ENCODE data around the gene KIF19. TPM values are rescaled to one million over a fixed set of nuclear protein-coding genes. Genes with fewer than 3 reads are reported as not detected.
A peak's percentile ranks its signal among the peaks of the same experiment; 100 is the strongest.

KIF19 gene
- polyA plus RNA-seq, 3 donors: not detected

- H3K4me2 ChIP-seq (replicated peaks; ENCODE audit: extremely low read depth, low read length, poor library complexity, severe bottlenecking): no peak overlapping the region
- no peaks in the 10 kb centered on the region for H3K36me3 ChIP-seq (replicated peaks in 1 of 2; ENCODE audit: control insufficient read depth in 1 of 2, insufficient read depth in 2 of 2, low read length in 2 of 2)
- no peak overlapping the region for H3K27ac ChIP-seq (ENCODE audit: low read depth in 1 of 2, low read length in 2 of 2)
- H3K9me3 ChIP-seq (replicated peaks in 1 of 2; ENCODE audit: control insufficient read depth in 1 of 2, insufficient read depth in 1 of 2, low read length in 2 of 2): no peaks in the 10 kb centered on the region
- DNase-seq: no peak
- no peak overlapping the region for H2AFZ ChIP-seq (ENCODE audit: insufficient read depth, low read depth, low read length, poor library complexity, severe bottlenecking)
- no peak overlapping the region for H3K4me3 ChIP-seq (replicated peaks in 1 of 3; ENCODE audit: low read depth in 2 of 3, low read length in 3 of 3)
- TF ChIP-seq, protein P1, sequence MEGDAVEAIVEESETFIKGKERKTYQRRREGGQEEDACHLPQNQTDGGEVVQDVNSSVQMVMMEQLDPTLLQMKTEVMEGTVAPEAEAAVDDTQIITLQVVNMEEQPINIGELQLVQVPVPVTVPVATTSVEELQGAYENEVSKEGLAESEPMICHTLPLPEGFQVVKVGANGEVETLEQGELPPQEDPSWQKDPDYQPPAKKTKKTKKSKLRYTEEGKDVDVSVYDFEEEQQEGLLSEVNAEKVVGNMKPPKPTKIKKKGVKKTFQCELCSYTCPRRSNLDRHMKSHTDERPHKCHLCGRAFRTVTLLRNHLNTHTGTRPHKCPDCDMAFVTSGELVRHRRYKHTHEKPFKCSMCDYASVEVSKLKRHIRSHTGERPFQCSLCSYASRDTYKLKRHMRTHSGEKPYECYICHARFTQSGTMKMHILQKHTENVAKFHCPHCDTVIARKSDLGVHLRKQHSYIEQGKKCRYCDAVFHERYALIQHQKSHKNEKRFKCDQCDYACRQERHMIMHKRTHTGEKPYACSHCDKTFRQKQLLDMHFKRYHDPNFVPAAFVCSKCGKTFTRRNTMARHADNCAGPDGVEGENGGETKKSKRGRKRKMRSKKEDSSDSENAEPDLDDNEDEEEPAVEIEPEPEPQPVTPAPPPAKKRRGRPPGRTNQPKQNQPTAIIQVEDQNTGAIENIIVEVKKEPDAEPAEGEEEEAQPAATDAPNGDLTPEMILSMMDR (IDR thresholded peaks at IDR 0.05): no peak
- Mint-ChIP-seq H3K27me3 (ENCODE audit: low read depth in 3 of 3) (peaks cover 46 to 58% (median 49%) of the 10 kb centered on the region in 3 donors), H3K4me1 (peaks cover 23% of the 10 kb centered on the region), H3K9me3 (peaks cover 0 to 10% (median 0%) of the 10 kb centered on the region in 7 donors), H3K27ac (no peak overlapping the region), H3K4me3 (no peak overlapping the region), H3K36me3 (peaks cover 0 to 3% of the 10 kb centered on the region in 2 donors)
- 100% methylated on average over 1 of the region's 3 CpGs for WGBS (ENCODE audit: insufficient coverage)
- H3K4me1 ChIP-seq (ENCODE audit: control insufficient read depth in 1 of 2, insufficient read depth in 2 of 2, low read length in 2 of 2): peaks cover 14 to 25% of the 10 kb centered on the region in 2 donors
- no peaks in the 10 kb centered on the region for H4K20me1 ChIP-seq (ENCODE audit: insufficient read depth, low read length)
- no peak overlapping the region for H3K9ac ChIP-seq (ENCODE audit: insufficient read depth, low read length, poor library complexity, severe bottlenecking)
- intact Hi-C loops (cut with micrococcal nuclease): no loop called here
- no peaks in the 10 kb centered on the region for H3K79me2 ChIP-seq (ENCODE audit: insufficient read depth, low read length)
- peaks cover 12 to 40% of the 10 kb centered on the region in 2 donors for H3K27me3 ChIP-seq (ENCODE audit: control insufficient read depth in 2 of 2, insufficient read depth in 2 of 2, low read length in 2 of 2)
Observed at GRCh38 chr17:74328487-74328886, 2.5 kb downstream of the KIF19 start.

GRCh38 chr17:74329378-74329777, 3.4 kb downstream of the KIF19 start:
- peaks cover 39 to 54% (median 46%) of the 10 kb centered on the region in 3 donors for H3K27me3 Mint-ChIP-seq (ENCODE audit: low read depth in 3 of 3)
- Histone ChIP-seq H3K9ac (ENCODE audit: insufficient read depth, low read length, poor library complexity, severe bottlenecking) (no peak overlapping the region), H3K27ac (ENCODE audit: low read depth in 1 of 2, low read length in 2 of 2) (no peak overlapping the region), H2AFZ (ENCODE audit: insufficient read depth, low read depth, low read length, poor library complexity, severe bottlenecking) (no peak overlapping the region), H3K4me1 (ENCODE audit: control insufficient read depth in 1 of 2, insufficient read depth in 2 of 2, low read length in 2 of 2) (peaks cover 14 to 25% of the 10 kb centered on the region in 2 donors), H3K79me2 (ENCODE audit: insufficient read depth, low read length) (no peaks in the 10 kb centered on the region), H3K4me3 (replicated peaks in 1 of 3; ENCODE audit: low read depth in 2 of 3, low read length in 3 of 3) (no peak overlapping the region), H3K27me3 (ENCODE audit: control insufficient read depth in 2 of 2, insufficient read depth in 2 of 2, low read length in 2 of 2) (peaks cover 12 to 38% of the 10 kb centered on the region in 2 donors), H4K20me1 (ENCODE audit: insufficient read depth, low read length) (no peaks in the 10 kb centered on the region), H3K9me3 (replicated peaks in 1 of 2; ENCODE audit: control insufficient read depth in 1 of 2, insufficient read depth in 1 of 2, low read length in 2 of 2) (no peaks in the 10 kb centered on the region), H3K36me3 (replicated peaks in 1 of 2; ENCODE audit: control insufficient read depth in 1 of 2, insufficient read depth in 2 of 2, low read length in 2 of 2) (no peaks in the 10 kb centered on the region), H3K4me2 (replicated peaks; ENCODE audit: extremely low read depth, low read length, poor library complexity, severe bottlenecking) (no peak overlapping the region)
- TF ChIP-seq, protein P1 (IDR thresholded peaks at IDR 0.05): no peak
- peak overlapping the region in 1 of 2 donors; percentile 59 for H3K4me3 Mint-ChIP-seq
- peak overlapping the region in 1 of 7 donors; percentile 33 for H3K27ac Mint-ChIP-seq
- peaks cover 0 to 8% (median 0%) of the 10 kb centered on the region in 7 donors for H3K9me3 Mint-ChIP-seq
- peaks cover 0 to 3% of the 10 kb centered on the region in 2 donors for H3K36me3 Mint-ChIP-seq
- peaks cover 23% of the 10 kb centered on the region for H3K4me1 Mint-ChIP-seq
- whole genome bisulfite sequencing (ENCODE audit: insufficient coverage): 28% methylated on average over 3 of the region's 3 CpGs
- no peak for DNase-seq
- intact Hi-C loops (cut with micrococcal nuclease): no loop called here

Measured in CD14-positive monocyte (primary cell).